ENCODE results near the gene HBG1. TPM values are rescaled to one million over a fixed set of nuclear protein-coding genes. Genes with fewer than 3 reads are reported as not detected.

The HBG1 gene
- total and polyA plus RNA-seq, 2 of the 4 experiments (the other 2 are of a cell fraction) = not detected

DNA sequence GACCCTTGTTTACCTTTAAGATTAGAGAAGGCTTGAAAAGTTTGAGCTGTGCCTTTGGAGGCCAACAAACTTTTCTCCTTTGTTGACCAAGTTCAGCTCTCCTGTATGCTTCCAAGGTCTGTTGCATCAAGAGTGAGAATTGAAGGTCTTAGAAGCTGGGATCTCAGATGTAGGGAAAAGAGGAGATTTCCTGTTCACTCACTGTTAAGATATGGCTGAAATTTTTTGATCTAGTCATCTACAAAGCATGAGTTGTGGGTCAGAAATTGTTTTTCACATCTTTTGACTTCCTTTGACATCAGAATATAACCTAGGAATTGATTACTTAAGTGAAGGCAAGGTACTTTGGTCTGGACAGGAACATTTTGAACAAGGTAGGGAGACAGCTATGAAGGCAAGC lies 40.0 kb upstream of the HBG1 start:
- peak overlapping the region; percentile 96; the same call in 2 of the 3 replicates for H2BK15ac ChIP-seq (ENCODE audit: low read depth, low read length)
- peak overlapping the region; percentile 99 for H3K18ac ChIP-seq (ENCODE audit: low read depth, low read length)
- CTCF ChIA-PET = interaction anchor here (1.0 to 2.1 kb wide), 2 partner anchors 85 to 91 kb away, joined by 4 read pairs; no protein-coding TSS in a partner anchor
- H3K14ac ChIP-seq (replicated peaks; ENCODE audit: low read depth, low read length) = peak overlapping the region; percentile 88
- no peaks in the 10 kb centered on the region for H4K20me1 ChIP-seq (ENCODE audit: insufficient read depth, low read length)
- H3K27me3 ChIP-seq (ENCODE audit: control insufficient read depth, insufficient read depth, low read length) = no peaks in the 10 kb centered on the region
- peak overlapping the region; percentile 27 for H3K27ac ChIP-seq (ENCODE audit: insufficient read depth, low read length)
- H2AK9ac ChIP-seq (replicated peaks; ENCODE audit: low read depth, low read length, poor library complexity) = peak overlapping the region; percentile 34
- BruUV-seq (replicated peaks) = no TSS peak
- H2AFZ ChIP-seq (replicated peaks; ENCODE audit: low read length, poor library complexity) = no peak overlapping the region
- peak overlapping the region; percentile 98 for H2BK20ac ChIP-seq (ENCODE audit: low read depth, low read length)
- H2BK120ac ChIP-seq (ENCODE audit: low read depth, low read length) = peak overlapping the region; percentile 97
- in situ Hi-C loops (cut with MboI; ENCODE audit: low sequenced_read_pairs) (loop anchor here (10.0 kb wide), 1 partner anchor 75 kb away; no protein-coding TSS in a partner anchor), intact Hi-C loops (cut with micrococcal nuclease) (loop anchor here (2.0 kb wide), 2 partner anchors 79 to 163 kb away; no protein-coding TSS in a partner anchor), dilution Hi-C loops (cut with HindIII; ENCODE audit: low sequenced_read_pairs, unreplicated experiment) (no loop called here)
- H3K79me1 ChIP-seq (ENCODE audit: low read depth in 1 of 2, low read length in 2 of 2) = no peaks in the 10 kb centered on the region
- peak overlapping the region; percentile 97 for H4K91ac ChIP-seq (ENCODE audit: insufficient read depth, low read depth, low read length)
- TF ChIP-seq CTCF (conservative IDR thresholded peaks at IDR 0.05; ENCODE audit: low read depth, low read length) = no peak
- TF ChIP-seq RAD21 (IDR thresholded peaks at IDR 0.05; ENCODE audit: low read length) = no peak
- no peak for TF ChIP-seq POLR2A (IDR thresholded peaks at IDR 0.05; ENCODE audit: low read depth, low read length)
- TF ChIP-seq MXI1 (IDR thresholded peaks at IDR 0.05; ENCODE audit: borderline replicate concordance, low read depth, low read length) = no peak
- TF ChIP-seq RFX5 (IDR thresholded peaks at IDR 0.05; ENCODE audit: low read depth, low read length) = no peak
- TF ChIP-seq MAFK (IDR thresholded peaks at IDR 0.05; ENCODE audit: low read depth, low read length) = no peak
- no peak for TF ChIP-seq NFE2L2 (IDR thresholded peaks at IDR 0.05; ENCODE audit: low read depth, low read length)
- TF ChIP-seq USF2 (IDR thresholded peaks at IDR 0.05; ENCODE audit: low read depth, low read length) = no peak
- TF ChIP-seq FOS (IDR thresholded peaks at IDR 0.05; ENCODE audit: low read depth, low read length) = no peak
- TF ChIP-seq CEBPB (IDR thresholded peaks at IDR 0.05; ENCODE audit: low read depth, low read length) = no peak
- TF ChIP-seq, protein P1, sequence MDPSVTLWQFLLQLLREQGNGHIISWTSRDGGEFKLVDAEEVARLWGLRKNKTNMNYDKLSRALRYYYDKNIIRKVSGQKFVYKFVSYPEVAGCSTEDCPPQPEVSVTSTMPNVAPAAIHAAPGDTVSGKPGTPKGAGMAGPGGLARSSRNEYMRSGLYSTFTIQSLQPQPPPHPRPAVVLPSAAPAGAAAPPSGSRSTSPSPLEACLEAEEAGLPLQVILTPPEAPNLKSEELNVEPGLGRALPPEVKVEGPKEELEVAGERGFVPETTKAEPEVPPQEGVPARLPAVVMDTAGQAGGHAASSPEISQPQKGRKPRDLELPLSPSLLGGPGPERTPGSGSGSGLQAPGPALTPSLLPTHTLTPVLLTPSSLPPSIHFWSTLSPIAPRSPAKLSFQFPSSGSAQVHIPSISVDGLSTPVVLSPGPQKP (IDR thresholded peaks at IDR 0.05; ENCODE audit: borderline replicate concordance, low read depth, low read length) = no peak
- TF ChIP-seq BHLHE40 (IDR thresholded peaks at IDR 0.05; ENCODE audit: low read depth, low read length) = no peak
- no peak for TF ChIP-seq RCOR1 (IDR thresholded peaks at IDR 0.05; ENCODE audit: insufficient replicate concordance, low read length)
- no peak for TF ChIP-seq CHD1 (IDR thresholded peaks at IDR 0.05; ENCODE audit: low read depth, low read length)
- TF ChIP-seq SMC3 (IDR thresholded peaks at IDR 0.05; ENCODE audit: low read depth, low read length) = no peak
- TF ChIP-seq MAZ (IDR thresholded peaks at IDR 0.05; ENCODE audit: borderline replicate concordance, low read depth, low read length) = no peak
- POLR2A ChIA-PET (ENCODE audit: unreplicated experiment) = interaction anchor here (0.6 to 1.7 kb wide), 2 partner anchors 75 to 77 kb away, joined by 3 to 6 read pairs; no protein-coding TSS in a partner anchor
- H3K9me1 ChIP-seq (ENCODE audit: insufficient read depth, low read length) = no peaks in the 10 kb centered on the region; the same call in 1 of the 2 replicates
- DNase-seq (peak; percentile 62), ATAC-seq (ENCODE audit: low read depth) (no peak)
- H4K5ac ChIP-seq (ENCODE audit: low read depth, low read length) = peak overlapping the region; percentile 99
- peak overlapping the region; percentile 89 for H3K56ac ChIP-seq (ENCODE audit: extremely low read depth, insufficient read depth, low read length)
- peak overlapping the region; percentile 97 for H3K4ac ChIP-seq (ENCODE audit: low read depth, low read length)
- H2BK5ac ChIP-seq (ENCODE audit: low read depth, low read length, poor library complexity, severe bottlenecking) = peak overlapping the region; percentile 99
- peak overlapping the region; percentile 23; the same call in 1 of the 2 replicates for H3K4me2 ChIP-seq (ENCODE audit: low read depth, low read length)
- H3K36me3 ChIP-seq (ENCODE audit: control insufficient read depth, insufficient read depth, low read length) = no peaks in the 10 kb centered on the region
- H4K8ac ChIP-seq (ENCODE audit: low read depth in 2 of 2, low read length in 2 of 2) = peak overlapping the region; percentile 83 to 88
- H3K9ac ChIP-seq (ENCODE audit: low read depth, low read length) = peak overlapping the region; percentile 31; the same call in 1 of the 2 replicates
- peak overlapping the region; percentile 87 for H3K23ac ChIP-seq (ENCODE audit: low read depth, low read length)
- H2AK5ac ChIP-seq (ENCODE audit: low read depth, low read length) = peak overlapping the region; percentile 23; the same call in 1 of the 2 replicates
- no peak overlapping the region for H3K4me3 ChIP-seq (ENCODE audit: insufficient read depth, low read depth, low read length)
- H3K4me1 ChIP-seq (ENCODE audit: control insufficient read depth, insufficient read depth, low read length) = peaks cover 11% of the 10 kb centered on the region; the same call in 1 of the 2 replicates
- no peaks in the 10 kb centered on the region for H3K9me3 ChIP-seq (ENCODE audit: control insufficient read depth, insufficient read depth, low read length)
